ENCODE results near the gene TNP2. TPM values are rescaled to one million over a fixed set of nuclear protein-coding genes. Genes with fewer than 3 reads are reported as not detected.

Gene TNP2
- total and polyA plus RNA-seq, 2 experiments from 2014 or later = not detected

DNA sequence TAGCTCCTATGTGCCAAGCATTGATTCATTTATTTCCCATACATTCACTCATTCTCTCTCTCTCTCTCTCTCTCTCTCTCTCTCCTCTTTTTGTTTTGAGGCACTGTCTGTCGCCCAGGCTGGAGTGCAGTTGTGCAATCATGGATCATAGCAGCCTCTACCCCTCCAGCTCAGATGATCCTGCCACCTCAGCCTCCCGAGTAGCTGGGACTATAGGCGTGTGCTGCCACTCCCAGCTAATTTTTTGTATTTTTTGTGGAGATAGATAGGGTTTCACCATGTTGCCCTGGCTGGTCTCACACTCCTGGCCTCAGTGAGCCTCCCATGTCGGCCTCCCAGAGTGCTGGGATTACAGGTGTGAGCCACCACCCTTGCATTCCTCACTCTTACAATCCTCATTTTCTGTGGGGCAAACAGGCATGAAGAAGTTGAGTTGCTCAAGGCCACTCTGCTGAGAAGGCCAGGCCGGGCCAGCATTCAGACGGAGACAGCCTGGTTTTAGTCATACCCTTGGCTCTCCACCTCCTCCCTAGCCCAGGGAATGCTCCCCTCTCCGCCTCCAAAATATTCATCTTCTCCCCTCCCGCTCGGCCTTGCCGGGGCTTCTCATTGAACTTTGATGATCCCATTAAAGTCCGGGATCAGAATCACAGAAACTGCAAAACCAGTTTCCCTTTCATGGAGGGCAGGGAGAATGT is 7.9 kb upstream of the TNP2 start:
- H3K27me3 Mint-ChIP-seq (ENCODE audit: insufficient read depth, low read depth, poor library complexity) = peaks cover 16% of the 10 kb centered on the region

More for the DNA sequence above, 7.9 kb upstream of the TNP2 start:
- Histone ChIP-seq H3K9me2 (ENCODE audit: insufficient read depth) (no peaks in the 10 kb centered on the region), H3K27me3 (ENCODE audit: insufficient read depth) (no peaks in the 10 kb centered on the region), H3F3A (replicated peaks; ENCODE audit: low read depth) (no peaks in the 10 kb centered on the region), H3K27ac (ENCODE audit: low read depth) (no peak overlapping the region), H4K20me1 (replicated peaks; ENCODE audit: insufficient read depth) (no peaks in the 10 kb centered on the region), H3K4me1 (ENCODE audit: insufficient read depth) (no peaks in the 10 kb centered on the region; the same call in 1 of the 2 replicates), H3K4me2 (no peak overlapping the region), H2AFZ (0 out of 2 replicates have a peak overlapping the region, but pooled peaks have one; percentile 10), H3K36me3 (ENCODE audit: insufficient read depth) (no peaks in the 10 kb centered on the region), H3K79me2 (replicated peaks; ENCODE audit: insufficient read depth) (no peaks in the 10 kb centered on the region), H3K4me3 (no peak overlapping the region)
- TF ChIP-seq, protein P1, sequence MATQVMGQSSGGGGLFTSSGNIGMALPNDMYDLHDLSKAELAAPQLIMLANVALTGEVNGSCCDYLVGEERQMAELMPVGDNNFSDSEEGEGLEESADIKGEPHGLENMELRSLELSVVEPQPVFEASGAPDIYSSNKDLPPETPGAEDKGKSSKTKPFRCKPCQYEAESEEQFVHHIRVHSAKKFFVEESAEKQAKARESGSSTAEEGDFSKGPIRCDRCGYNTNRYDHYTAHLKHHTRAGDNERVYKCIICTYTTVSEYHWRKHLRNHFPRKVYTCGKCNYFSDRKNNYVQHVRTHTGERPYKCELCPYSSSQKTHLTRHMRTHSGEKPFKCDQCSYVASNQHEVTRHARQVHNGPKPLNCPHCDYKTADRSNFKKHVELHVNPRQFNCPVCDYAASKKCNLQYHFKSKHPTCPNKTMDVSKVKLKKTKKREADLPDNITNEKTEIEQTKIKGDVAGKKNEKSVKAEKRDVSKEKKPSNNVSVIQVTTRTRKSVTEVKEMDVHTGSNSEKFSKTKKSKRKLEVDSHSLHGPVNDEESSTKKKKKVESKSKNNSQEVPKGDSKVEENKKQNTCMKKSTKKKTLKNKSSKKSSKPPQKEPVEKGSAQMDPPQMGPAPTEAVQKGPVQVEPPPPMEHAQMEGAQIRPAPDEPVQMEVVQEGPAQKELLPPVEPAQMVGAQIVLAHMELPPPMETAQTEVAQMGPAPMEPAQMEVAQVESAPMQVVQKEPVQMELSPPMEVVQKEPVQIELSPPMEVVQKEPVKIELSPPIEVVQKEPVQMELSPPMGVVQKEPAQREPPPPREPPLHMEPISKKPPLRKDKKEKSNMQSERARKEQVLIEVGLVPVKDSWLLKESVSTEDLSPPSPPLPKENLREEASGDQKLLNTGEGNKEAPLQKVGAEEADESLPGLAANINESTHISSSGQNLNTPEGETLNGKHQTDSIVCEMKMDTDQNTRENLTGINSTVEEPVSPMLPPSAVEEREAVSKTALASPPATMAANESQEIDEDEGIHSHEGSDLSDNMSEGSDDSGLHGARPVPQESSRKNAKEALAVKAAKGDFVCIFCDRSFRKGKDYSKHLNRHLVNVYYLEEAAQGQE (IDR thresholded peaks at IDR 0.05; ENCODE audit: unreplicated experiment) = no peak
- TF ChIP-seq, protein P2, sequence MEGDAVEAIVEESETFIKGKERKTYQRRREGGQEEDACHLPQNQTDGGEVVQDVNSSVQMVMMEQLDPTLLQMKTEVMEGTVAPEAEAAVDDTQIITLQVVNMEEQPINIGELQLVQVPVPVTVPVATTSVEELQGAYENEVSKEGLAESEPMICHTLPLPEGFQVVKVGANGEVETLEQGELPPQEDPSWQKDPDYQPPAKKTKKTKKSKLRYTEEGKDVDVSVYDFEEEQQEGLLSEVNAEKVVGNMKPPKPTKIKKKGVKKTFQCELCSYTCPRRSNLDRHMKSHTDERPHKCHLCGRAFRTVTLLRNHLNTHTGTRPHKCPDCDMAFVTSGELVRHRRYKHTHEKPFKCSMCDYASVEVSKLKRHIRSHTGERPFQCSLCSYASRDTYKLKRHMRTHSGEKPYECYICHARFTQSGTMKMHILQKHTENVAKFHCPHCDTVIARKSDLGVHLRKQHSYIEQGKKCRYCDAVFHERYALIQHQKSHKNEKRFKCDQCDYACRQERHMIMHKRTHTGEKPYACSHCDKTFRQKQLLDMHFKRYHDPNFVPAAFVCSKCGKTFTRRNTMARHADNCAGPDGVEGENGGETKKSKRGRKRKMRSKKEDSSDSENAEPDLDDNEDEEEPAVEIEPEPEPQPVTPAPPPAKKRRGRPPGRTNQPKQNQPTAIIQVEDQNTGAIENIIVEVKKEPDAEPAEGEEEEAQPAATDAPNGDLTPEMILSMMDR (conservative IDR thresholded peaks at IDR 0.05; ENCODE audit: low read depth in 2 of 2) = no peak
- no peak for TF ChIP-seq ZNF114 (CRISPR knock-in tag; IDR thresholded peaks at IDR 0.05)
- TF ChIP-seq ZNF331 (CRISPR knock-in tag; IDR thresholded peaks at IDR 0.05; ENCODE audit: low read depth) = no peak
- no peak for TF ChIP-seq CREB1 (CRISPR knock-in tag; IDR thresholded peaks at IDR 0.05; ENCODE audit: low read depth)
- no peak for TF ChIP-seq STAT1 (IDR thresholded peaks at IDR 0.05; ENCODE audit: unreplicated experiment)
- TF ChIP-seq EZH2 (IDR thresholded peaks at IDR 0.05; ENCODE audit: low read depth, unreplicated experiment) = no peak
- TF ChIP-seq POLR2AphosphoS5 (IDR thresholded peaks at IDR 0.05; ENCODE audit: low read depth) = no peak
- TF ChIP-seq, protein P3, sequence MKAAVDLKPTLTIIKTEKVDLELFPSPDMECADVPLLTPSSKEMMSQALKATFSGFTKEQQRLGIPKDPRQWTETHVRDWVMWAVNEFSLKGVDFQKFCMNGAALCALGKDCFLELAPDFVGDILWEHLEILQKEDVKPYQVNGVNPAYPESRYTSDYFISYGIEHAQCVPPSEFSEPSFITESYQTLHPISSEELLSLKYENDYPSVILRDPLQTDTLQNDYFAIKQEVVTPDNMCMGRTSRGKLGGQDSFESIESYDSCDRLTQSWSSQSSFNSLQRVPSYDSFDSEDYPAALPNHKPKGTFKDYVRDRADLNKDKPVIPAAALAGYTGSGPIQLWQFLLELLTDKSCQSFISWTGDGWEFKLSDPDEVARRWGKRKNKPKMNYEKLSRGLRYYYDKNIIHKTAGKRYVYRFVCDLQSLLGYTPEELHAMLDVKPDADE (IDR thresholded peaks at IDR 0.05) = no peak
- no peak for TF ChIP-seq JUNB (IDR thresholded peaks at IDR 0.05; ENCODE audit: unreplicated experiment)
- TF ChIP-seq NANOG (IDR thresholded peaks at IDR 0.05; ENCODE audit: borderline replicate concordance) = no peak
- TF ChIP-seq, protein P4, sequence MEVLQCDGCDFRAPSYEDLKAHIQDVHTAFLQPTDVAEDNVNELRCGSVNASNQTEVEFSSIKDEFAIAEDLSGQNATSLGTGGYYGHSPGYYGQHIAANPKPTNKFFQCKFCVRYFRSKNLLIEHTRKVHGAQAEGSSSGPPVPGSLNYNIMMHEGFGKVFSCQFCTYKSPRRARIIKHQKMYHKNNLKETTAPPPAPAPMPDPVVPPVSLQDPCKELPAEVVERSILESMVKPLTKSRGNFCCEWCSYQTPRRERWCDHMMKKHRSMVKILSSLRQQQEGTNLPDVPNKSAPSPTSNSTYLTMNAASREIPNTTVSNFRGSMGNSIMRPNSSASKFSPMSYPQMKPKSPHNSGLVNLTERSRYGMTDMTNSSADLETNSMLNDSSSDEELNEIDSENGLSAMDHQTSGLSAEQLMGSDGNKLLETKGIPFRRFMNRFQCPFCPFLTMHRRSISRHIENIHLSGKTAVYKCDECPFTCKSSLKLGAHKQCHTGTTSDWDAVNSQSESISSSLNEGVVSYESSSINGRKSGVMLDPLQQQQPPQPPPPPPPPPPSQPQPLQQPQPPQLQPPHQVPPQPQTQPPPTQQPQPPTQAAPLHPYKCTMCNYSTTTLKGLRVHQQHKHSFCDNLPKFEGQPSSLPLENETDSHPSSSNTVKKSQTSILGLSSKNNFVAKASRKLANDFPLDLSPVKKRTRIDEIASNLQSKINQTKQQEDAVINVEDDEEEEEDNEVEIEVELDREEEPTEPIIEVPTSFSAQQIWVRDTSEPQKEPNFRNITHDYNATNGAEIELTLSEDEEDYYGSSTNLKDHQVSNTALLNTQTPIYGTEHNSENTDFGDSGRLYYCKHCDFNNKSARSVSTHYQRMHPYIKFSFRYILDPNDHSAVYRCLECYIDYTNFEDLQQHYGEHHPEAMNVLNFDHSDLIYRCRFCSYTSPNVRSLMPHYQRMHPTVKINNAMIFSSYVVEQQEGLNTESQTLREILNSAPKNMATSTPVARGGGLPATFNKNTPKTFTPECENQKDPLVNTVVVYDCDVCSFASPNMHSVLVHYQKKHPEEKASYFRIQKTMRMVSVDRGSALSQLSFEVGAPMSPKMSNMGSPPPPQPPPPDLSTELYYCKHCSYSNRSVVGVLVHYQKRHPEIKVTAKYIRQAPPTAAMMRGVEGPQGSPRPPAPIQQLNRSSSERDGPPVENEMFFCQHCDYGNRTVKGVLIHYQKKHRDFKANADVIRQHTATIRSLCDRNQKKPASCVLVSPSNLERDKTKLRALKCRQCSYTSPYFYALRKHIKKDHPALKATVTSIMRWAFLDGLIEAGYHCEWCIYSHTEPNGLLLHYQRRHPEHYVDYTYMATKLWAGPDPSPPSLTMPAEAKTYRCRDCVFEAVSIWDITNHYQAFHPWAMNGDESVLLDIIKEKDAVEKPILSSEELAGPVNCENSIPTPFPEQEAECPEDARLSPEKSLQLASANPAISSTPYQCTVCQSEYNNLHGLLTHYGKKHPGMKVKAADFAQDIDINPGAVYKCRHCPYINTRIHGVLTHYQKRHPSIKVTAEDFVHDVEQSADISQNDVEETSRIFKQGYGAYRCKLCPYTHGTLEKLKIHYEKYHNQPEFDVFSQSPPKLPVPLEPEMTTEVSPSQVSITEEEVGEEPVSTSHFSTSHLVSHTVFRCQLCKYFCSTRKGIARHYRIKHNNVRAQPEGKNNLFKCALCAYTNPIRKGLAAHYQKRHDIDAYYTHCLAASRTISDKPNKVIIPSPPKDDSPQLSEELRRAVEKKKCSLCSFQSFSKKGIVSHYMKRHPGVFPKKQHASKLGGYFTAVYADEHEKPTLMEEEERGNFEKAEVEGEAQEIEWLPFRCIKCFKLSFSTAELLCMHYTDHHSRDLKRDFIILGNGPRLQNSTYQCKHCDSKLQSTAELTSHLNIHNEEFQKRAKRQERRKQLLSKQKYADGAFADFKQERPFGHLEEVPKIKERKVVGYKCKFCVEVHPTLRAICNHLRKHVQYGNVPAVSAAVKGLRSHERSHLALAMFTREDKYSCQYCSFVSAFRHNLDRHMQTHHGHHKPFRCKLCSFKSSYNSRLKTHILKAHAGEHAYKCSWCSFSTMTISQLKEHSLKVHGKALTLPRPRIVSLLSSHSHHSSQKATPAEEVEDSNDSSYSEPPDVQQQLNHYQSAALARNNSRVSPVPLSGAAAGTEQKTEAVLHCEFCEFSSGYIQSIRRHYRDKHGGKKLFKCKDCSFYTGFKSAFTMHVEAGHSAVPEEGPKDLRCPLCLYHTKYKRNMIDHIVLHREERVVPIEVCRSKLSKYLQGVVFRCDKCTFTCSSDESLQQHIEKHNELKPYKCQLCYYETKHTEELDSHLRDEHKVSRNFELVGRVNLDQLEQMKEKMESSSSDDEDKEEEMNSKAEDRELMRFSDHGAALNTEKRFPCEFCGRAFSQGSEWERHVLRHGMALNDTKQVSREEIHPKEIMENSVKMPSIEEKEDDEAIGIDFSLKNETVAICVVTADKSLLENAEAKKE (CRISPR knock-in tag; IDR thresholded peaks at IDR 0.05) = no peak
- no peak for TF ChIP-seq EZH2phosphoT487 (IDR thresholded peaks at IDR 0.05; ENCODE audit: unreplicated experiment)
- Mint-ChIP-seq H3K36me3 (ENCODE audit: low read depth) (no peaks in the 10 kb centered on the region; the same call in 2 of the 3 replicates), H3K27ac (no peak overlapping the region), H3K9me3 (peaks cover 3% of the 10 kb centered on the region; the same call in 1 of the 3 replicates), H3K4me1 (peaks cover 14% of the 10 kb centered on the region), H3K4me3 (no peak overlapping the region; the same call in 2 of the 3 replicates)
- DNase-seq (ENCODE audit: low spot score) = no peak
- no peak for ATAC-seq
